Esophagus muscularis mucosa (tissue), 4 donors: Measurements from ENCODE around the gene CDRT15. TPM values are rescaled to one million over a fixed set of nuclear protein-coding genes. Genes with fewer than 3 reads are reported as not detected.

Experiments used
- DNase-seq: peaks from one replicate; pipeline ENCODE4 v3.0.0-alpha.2; 2017; ENCODE audit errors: extremely low spot score
- H3K27ac ChIP-seq, 4 donors: fragments of 200-600 bp; sonication (generic); replicated peaks in 1 of 4; 1 replicate in 3 of 4; 2 replicates in 1 of 4; pipeline ENCODE4 v1.5.1; 2016 to 2019; ENCODE audit warnings: mild to moderate bottlenecking in 1 of 4
- H3K27me3 ChIP-seq, 4 donors: fragments of 200-600 bp; sonication (generic); one replicate each; pipeline versions ENCODE4 v1.5.1 to v1.6.0; 2016 to 2019
- H3K36me3 ChIP-seq, 4 donors: fragments of 200-600 bp; sonication (generic); one replicate each; pipeline ENCODE4 v1.5.1; 2016 to 2019
- H3K4me1 ChIP-seq, 4 donors: fragments of 200-600 bp; sonication (generic); one replicate each; pipeline ENCODE4 v1.5.1; 2016 to 2019
- H3K4me3 ChIP-seq, 4 donors: fragments of 200-600 bp; sonication (generic); 1 replicate in 2 of 4; 2 replicates in 2 of 4; pipeline ENCODE4 v1.5.1; 2016 to 2019; ENCODE audit warnings: mild to moderate bottlenecking in 4 of 4, moderate library complexity in 1 of 4
- H3K9me3 ChIP-seq, 4 donors: fragments of 200-600 bp; sonication (generic); 1 replicate in 3 of 4; 2 replicates in 1 of 4; pipeline ENCODE4 v1.5.1; 2016 to 2019
- CTCF ChIP-seq, 3 experiments: fragments of 200-600 bp in 2 of 3; fragments of 450-650 bp in 1 of 3; sonication (generic) in 2 of 3; IDR thresholded peaks; one replicate each; pipeline ENCODE4 v1.5.1; 2017 to 2019; ENCODE audit warnings: antibody characterized with exemption in 3 of 3, mild to moderate bottlenecking in 2 of 3, moderate library complexity in 1 of 3
- EP300 ChIP-seq: sonication (generic); formaldehyde crosslinking; IDR thresholded peaks from one replicate; pipeline ENCODE4 v1.6.1; 2017; ENCODE audit warnings: antibody characterized with exemption
- POLR2A ChIP-seq: fragments of 450-650 bp; IDR thresholded peaks from one replicate; pipeline ENCODE4 v1.6.1; 2017; ENCODE audit warnings: antibody characterized with exemption, moderate library complexity, mild to moderate bottlenecking, low read depth
- POLR2AphosphoS5 ChIP-seq, 2 donors: sonication (generic); formaldehyde crosslinking; IDR thresholded peaks; one replicate each; pipeline ENCODE4 v1.6.1; 2017; ENCODE audit warnings: antibody characterized with exemption in 2 of 2
- WGBS: methylation state at CpG from one replicate; pipeline ENCODE4 v1.1.5; 2018; 5-methylcytosine and 5-hydroxymethylcytosine counted together
- intact Hi-C: fragments of 100-400 bp; cut with DNase I; formaldehyde crosslinking; loops from one replicate; pipeline ENCODE4 v1.15.1; 2023
- total RNA-seq, 4 donors: library from RNA; depleted of rRNA; stranded (reverse); fragments of >200 nt; gene quantifications; one replicate each; pipeline versions ENCODE4 v1.1.0 to v1.2.1, GENCODE V29; 2016

Gene CDRT15
- total RNA-seq, 4 donors from 2014 or later = not detected

- no peaks in the 10 kb centered on the region for H3K27me3 ChIP-seq
- H3K4me3 ChIP-seq = no peak overlapping the region
- no peak overlapping the region for H3K27ac ChIP-seq
- H3K36me3 ChIP-seq = peaks cover 0 to 14% (median 2%) of the 10 kb centered on the region in 4 donors
- WGBS = 87% methylated on average over 4 of the region's 4 CpGs
- H3K9me3 ChIP-seq = no peaks in the 10 kb centered on the region
- intact Hi-C loops = no loop called here
- DNase-seq = no peak
- TF ChIP-seq CTCF (IDR thresholded peaks at IDR 0.05) (no peak), POLR2A (no peak), EP300 (no peak), POLR2AphosphoS5 (IDR thresholded peaks at IDR 0.05) (no peak)
- peaks cover 0 to 10% (median 4%) of the 10 kb centered on the region in 4 donors for H3K4me1 ChIP-seq
Observed at GRCh38 chr17:14200354-14200753, 36.3 kb downstream of the CDRT15 start.

GRCh38 chr17:14199601-14200000 is 37.1 kb downstream of the CDRT15 start:
- Histone ChIP-seq H3K4me1 (peaks cover 0 to 10% (median 4%) of the 10 kb centered on the region in 4 donors), H3K27ac (no peak overlapping the region), H3K4me3 (no peak overlapping the region), H3K9me3 (no peaks in the 10 kb centered on the region), H3K27me3 (no peaks in the 10 kb centered on the region), H3K36me3 (peaks cover 0 to 14% (median 2%) of the 10 kb centered on the region in 4 donors)
- DNase-seq = no peak
- TF ChIP-seq CTCF (IDR thresholded peaks at IDR 0.05) = no peak
- no peak for TF ChIP-seq POLR2AphosphoS5 (IDR thresholded peaks at IDR 0.05)
- TF ChIP-seq EP300 = no peak
- no peak for TF ChIP-seq POLR2A
- intact Hi-C loops = no loop called here
- WGBS = 97% methylated on average over 5 of the region's 5 CpGs

- intact Hi-C loops = no loop called here
- no peak for DNase-seq
- H3K27me3 ChIP-seq = no peaks in the 10 kb centered on the region
- WGBS = 96% methylated on average over 4 of the region's 4 CpGs
- no peak overlapping the region for H3K27ac ChIP-seq
- no peaks in the 10 kb centered on the region for H3K9me3 ChIP-seq
- H3K4me1 ChIP-seq = peaks cover 0 to 10% (median 4%) of the 10 kb centered on the region in 4 donors
- TF ChIP-seq POLR2A = no peak
- no peak for TF ChIP-seq POLR2AphosphoS5 (IDR thresholded peaks at IDR 0.05)
- TF ChIP-seq EP300 = no peak
- no peak for TF ChIP-seq CTCF (IDR thresholded peaks at IDR 0.05)
- H3K4me3 ChIP-seq = no peak overlapping the region
- H3K36me3 ChIP-seq = peaks cover 0 to 16% (median 2%) of the 10 kb centered on the region in 4 donors
Observed at GRCh38 chr17:14198575-14198974, 38.1 kb downstream of the CDRT15 start.

GRCh38 chr17:14198013-14198412 is 38.6 kb downstream of the CDRT15 start:
- intact Hi-C loops = no loop called here
- Histone ChIP-seq H3K36me3 (peaks cover 0 to 18% (median 2%) of the 10 kb centered on the region in 4 donors), H3K27me3 (no peaks in the 10 kb centered on the region), H3K27ac (no peak overlapping the region), H3K9me3 (no peaks in the 10 kb centered on the region), H3K4me1 (peaks cover 0 to 10% (median 4%) of the 10 kb centered on the region in 4 donors), H3K4me3 (no peak overlapping the region)
- no peak for DNase-seq
- no peak for TF ChIP-seq POLR2AphosphoS5 (IDR thresholded peaks at IDR 0.05)
- TF ChIP-seq EP300 = no peak
- TF ChIP-seq POLR2A = no peak
- 75% methylated on average over 6 of the region's 6 CpGs for WGBS

GRCh38 chr17:14197586-14197985 is 39.1 kb downstream of the CDRT15 start:
- TF ChIP-seq EP300 (no peak), POLR2AphosphoS5 (IDR thresholded peaks at IDR 0.05) (no peak), POLR2A (no peak), CTCF (IDR thresholded peaks at IDR 0.05) (no peak)
- no peak for DNase-seq
- WGBS = 43% methylated on average over 4 of the region's 4 CpGs
- no peak overlapping the region for H3K27ac ChIP-seq
- no peaks in the 10 kb centered on the region for H3K27me3 ChIP-seq
- no peak overlapping the region for H3K4me3 ChIP-seq
- H3K4me1 ChIP-seq = peaks cover 0 to 10% (median 4%) of the 10 kb centered on the region in 4 donors
- no peaks in the 10 kb centered on the region for H3K9me3 ChIP-seq
- intact Hi-C loops = no loop called here
- H3K36me3 ChIP-seq = peaks cover 0 to 20% (median 2%) of the 10 kb centered on the region in 4 donors
